ENCODE data around the gene NUDT1.

Gene NUDT1

GRCh38 chr7:2208712-2209111 is 33.3 kb upstream of the NUDT1 start:
- 84 to 87% methylated on average over 11 to 16 of the region's 16 CpGs for WGBS, 2 experiments (ENCODE audit: insufficient coverage in 2 of 2)
- peaks cover 22% of the 10 kb centered on the region for H3K4me1 ChIP-seq (ENCODE audit: control insufficient read depth, insufficient read depth, low read length, poor library complexity, severe bottlenecking)
- H3K4me3 ChIP-seq (ENCODE audit: extremely low read depth, insufficient read depth, low read length, poor library complexity, severe bottlenecking) = no peak overlapping the region
- no peaks in the 10 kb centered on the region for H3K9me3 ChIP-seq (ENCODE audit: control insufficient read depth, low read length)
- peaks cover 69% of the 10 kb centered on the region for H3K36me3 ChIP-seq (ENCODE audit: control insufficient read depth, insufficient read depth, low read length)
- H3K27ac ChIP-seq (ENCODE audit: low read depth, low read length, severe bottlenecking) = no peak overlapping the region

DNA sequence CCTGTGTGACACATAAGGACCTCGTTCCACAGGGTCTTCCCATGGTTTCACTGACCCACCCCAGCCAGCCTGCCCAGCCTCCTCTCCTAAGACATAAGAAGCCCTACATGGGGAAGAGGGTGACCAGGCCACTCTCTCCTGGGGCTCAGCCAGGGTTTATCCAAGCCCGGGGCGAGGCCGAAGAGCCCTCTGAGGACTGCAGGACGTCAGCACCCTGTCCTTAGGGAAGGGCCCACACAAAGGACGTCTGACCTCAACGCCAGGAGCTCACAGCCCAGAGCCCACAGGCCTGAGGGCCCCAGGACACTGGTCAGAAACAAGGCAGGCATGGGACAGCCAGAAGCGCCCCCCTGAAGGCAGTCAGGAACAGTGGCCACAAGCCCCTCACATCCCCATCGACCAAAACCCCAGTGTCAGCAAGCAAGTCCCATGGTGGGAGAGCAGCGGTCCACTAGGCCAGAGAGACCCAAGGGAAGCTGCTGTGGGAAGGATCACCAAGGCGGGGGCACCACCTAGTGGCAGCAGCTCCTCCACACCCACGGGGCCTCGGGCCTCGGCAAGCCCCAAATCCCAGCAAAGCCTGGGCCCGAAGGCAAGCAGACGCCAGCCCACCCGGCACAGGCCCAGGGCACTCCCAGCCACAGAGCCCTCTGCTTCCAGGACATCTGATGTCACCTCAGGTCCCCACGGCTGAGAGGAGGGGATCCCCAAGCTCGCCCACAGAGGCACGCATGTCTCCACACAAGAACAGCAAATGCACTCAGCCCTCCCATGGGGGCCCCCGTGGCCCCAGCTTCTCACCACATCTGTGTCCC is 32.7 kb upstream of the NUDT1 start:
- Histone ChIP-seq H3K27ac (ENCODE audit: low read depth, low read length, severe bottlenecking) (no peak overlapping the region), H3K9me3 (ENCODE audit: control insufficient read depth, low read length) (no peaks in the 10 kb centered on the region), H3K4me1 (ENCODE audit: control insufficient read depth, insufficient read depth, low read length, poor library complexity, severe bottlenecking) (peaks cover 18% of the 10 kb centered on the region), H3K36me3 (ENCODE audit: control insufficient read depth, insufficient read depth, low read length) (peaks cover 75% of the 10 kb centered on the region), H3K4me3 (ENCODE audit: extremely low read depth, insufficient read depth, low read length, poor library complexity, severe bottlenecking) (no peak overlapping the region)
- WGBS, 2 experiments (ENCODE audit: insufficient coverage in 2 of 2) = 76 to 84% methylated on average over 16 to 19 of the region's 21 CpGs

DNA sequence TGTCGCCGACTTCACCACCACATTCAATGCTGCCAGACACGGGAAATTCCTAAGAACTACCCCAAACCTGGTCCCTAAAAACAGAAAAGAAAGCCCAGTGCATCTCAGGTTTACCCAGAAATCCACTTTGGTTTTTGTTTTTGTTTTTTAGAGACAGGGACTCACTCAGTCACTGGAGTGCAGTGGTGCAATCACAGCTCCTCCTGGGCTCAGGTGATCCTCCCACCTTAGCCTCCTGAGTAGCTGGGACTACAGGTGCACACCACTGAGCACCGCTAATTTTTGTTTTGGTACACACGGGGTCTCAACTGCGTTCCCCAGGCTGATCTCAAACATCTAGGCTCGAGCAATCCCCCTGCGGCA is 32.1 kb upstream of the NUDT1 start:
- peaks cover 76% of the 10 kb centered on the region for H3K36me3 ChIP-seq (ENCODE audit: control insufficient read depth, insufficient read depth, low read length)
- H3K4me1 ChIP-seq (ENCODE audit: control insufficient read depth, insufficient read depth, low read length, poor library complexity, severe bottlenecking) = peaks cover 14% of the 10 kb centered on the region
- WGBS, 2 experiments (ENCODE audit: insufficient coverage in 2 of 2) = 93 to 97% methylated on average over 6 to 8 of the region's 8 CpGs
- H3K9me3 ChIP-seq (ENCODE audit: control insufficient read depth, low read length) = no peaks in the 10 kb centered on the region
- no peak overlapping the region for H3K27ac ChIP-seq (ENCODE audit: low read depth, low read length, severe bottlenecking)
- H3K4me3 ChIP-seq (ENCODE audit: extremely low read depth, insufficient read depth, low read length, poor library complexity, severe bottlenecking) = no peak overlapping the region

GRCh38 chr7:2210551-2211258 is 31.3 kb upstream of the NUDT1 start:
- WGBS, 2 experiments (ENCODE audit: insufficient coverage in 2 of 2) = 92% methylated on average over 26 to 30 of the region's 30 CpGs
- peaks cover 81% of the 10 kb centered on the region for H3K36me3 ChIP-seq (ENCODE audit: control insufficient read depth, insufficient read depth, low read length)
- no peaks in the 10 kb centered on the region for H3K9me3 ChIP-seq (ENCODE audit: control insufficient read depth, low read length)

GRCh38 chr7:2211259-2211880 is 30.7 kb upstream of the NUDT1 start:
- Histone ChIP-seq H3K36me3 (ENCODE audit: control insufficient read depth, insufficient read depth, low read length) (peaks cover 85% of the 10 kb centered on the region), H3K9me3 (ENCODE audit: control insufficient read depth, low read length) (no peaks in the 10 kb centered on the region), H3K4me3 (ENCODE audit: extremely low read depth, insufficient read depth, low read length, poor library complexity, severe bottlenecking) (no peak overlapping the region), H3K27ac (ENCODE audit: low read depth, low read length, severe bottlenecking) (no peak overlapping the region), H3K4me1 (ENCODE audit: control insufficient read depth, insufficient read depth, low read length, poor library complexity, severe bottlenecking) (peaks cover 11% of the 10 kb centered on the region)
- WGBS, 2 experiments (ENCODE audit: insufficient coverage in 2 of 2) = 92 to 96% methylated on average over 14 of the region's 15 CpGs

More at GRCh38 chr7:2210551-2211258, 31.3 kb upstream of the NUDT1 start:
- Histone ChIP-seq H3K27ac (ENCODE audit: low read depth, low read length, severe bottlenecking) (no peak overlapping the region), H3K4me1 (ENCODE audit: control insufficient read depth, insufficient read depth, low read length, poor library complexity, severe bottlenecking) (peaks cover 11% of the 10 kb centered on the region), H3K4me3 (ENCODE audit: extremely low read depth, insufficient read depth, low read length, poor library complexity, severe bottlenecking) (no peak overlapping the region)

- H3K27ac ChIP-seq (ENCODE audit: low read depth, low read length, severe bottlenecking) = no peak overlapping the region
- H3K4me1 ChIP-seq (ENCODE audit: control insufficient read depth, insufficient read depth, low read length, poor library complexity, severe bottlenecking) = peaks cover 11% of the 10 kb centered on the region
- 92 to 97% methylated on average over 10 to 13 of the region's 13 CpGs for WGBS, 2 experiments (ENCODE audit: insufficient coverage in 2 of 2)
- H3K9me3 ChIP-seq (ENCODE audit: control insufficient read depth, low read length) = no peaks in the 10 kb centered on the region
- no peak overlapping the region for H3K4me3 ChIP-seq (ENCODE audit: extremely low read depth, insufficient read depth, low read length, poor library complexity, severe bottlenecking)
- H3K36me3 ChIP-seq (ENCODE audit: control insufficient read depth, insufficient read depth, low read length) = peaks cover 88% of the 10 kb centered on the region
Observed at GRCh38 chr7:2211926-2212325, 30.1 kb upstream of the NUDT1 start.

GRCh38 chr7:2212906-2213305 is 29.1 kb upstream of the NUDT1 start:
- H3K4me1 ChIP-seq (ENCODE audit: control insufficient read depth, insufficient read depth, low read length, poor library complexity, severe bottlenecking) = peaks cover 11% of the 10 kb centered on the region
- no peak overlapping the region for H3K4me3 ChIP-seq (ENCODE audit: extremely low read depth, insufficient read depth, low read length, poor library complexity, severe bottlenecking)
- peaks cover 89% of the 10 kb centered on the region for H3K36me3 ChIP-seq (ENCODE audit: control insufficient read depth, insufficient read depth, low read length)
- H3K9me3 ChIP-seq (ENCODE audit: control insufficient read depth, low read length) = no peaks in the 10 kb centered on the region
- 93 to 96% methylated on average over 8 to 10 of the region's 10 CpGs for WGBS, 2 experiments (ENCODE audit: insufficient coverage in 2 of 2)
- H3K27ac ChIP-seq (ENCODE audit: low read depth, low read length, severe bottlenecking) = no peak overlapping the region

DNA sequence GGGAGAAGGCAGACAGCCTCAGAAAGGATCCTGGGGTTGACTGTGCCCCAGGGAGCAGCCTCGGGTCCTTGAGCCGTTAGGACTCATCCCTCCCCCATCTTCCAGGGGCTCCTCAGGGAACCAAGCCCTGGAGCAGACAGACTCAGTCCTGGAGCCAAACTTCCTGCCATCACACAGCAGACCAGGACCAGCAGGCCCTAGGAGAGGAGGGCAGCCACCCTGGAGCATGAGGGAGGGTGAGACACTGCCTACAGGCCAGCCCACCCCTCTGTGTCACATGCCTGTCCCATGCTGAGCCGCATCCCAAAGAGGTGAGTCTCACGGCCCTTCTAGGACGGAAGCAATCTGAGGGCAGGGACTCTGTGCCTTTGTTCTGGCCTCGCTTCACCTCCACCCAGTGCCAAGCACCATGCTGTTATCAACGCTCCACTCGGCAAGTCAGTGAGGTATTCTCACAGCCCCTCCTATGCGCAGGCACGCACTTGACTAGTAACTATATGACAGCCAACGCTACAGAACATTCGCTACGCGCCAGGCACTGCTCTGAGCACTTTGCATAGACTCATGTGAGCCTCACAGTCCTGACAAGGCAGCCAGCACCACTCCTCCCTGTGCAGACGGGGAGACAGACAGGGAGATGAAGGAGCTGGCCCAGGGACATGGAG is 28.3 kb upstream of the NUDT1 start:
- Histone ChIP-seq H3K4me3 (ENCODE audit: extremely low read depth, insufficient read depth, low read length, poor library complexity, severe bottlenecking) (no peak overlapping the region), H3K27ac (ENCODE audit: low read depth, low read length, severe bottlenecking) (no peak overlapping the region), H3K36me3 (ENCODE audit: control insufficient read depth, insufficient read depth, low read length) (peaks cover 90% of the 10 kb centered on the region), H3K9me3 (ENCODE audit: control insufficient read depth, low read length) (no peaks in the 10 kb centered on the region), H3K4me1 (ENCODE audit: control insufficient read depth, insufficient read depth, low read length, poor library complexity, severe bottlenecking) (peaks cover 11% of the 10 kb centered on the region)
- 89 to 92% methylated on average over 14 to 15 of the region's 15 CpGs for WGBS, 2 experiments (ENCODE audit: insufficient coverage in 2 of 2)

DNA sequence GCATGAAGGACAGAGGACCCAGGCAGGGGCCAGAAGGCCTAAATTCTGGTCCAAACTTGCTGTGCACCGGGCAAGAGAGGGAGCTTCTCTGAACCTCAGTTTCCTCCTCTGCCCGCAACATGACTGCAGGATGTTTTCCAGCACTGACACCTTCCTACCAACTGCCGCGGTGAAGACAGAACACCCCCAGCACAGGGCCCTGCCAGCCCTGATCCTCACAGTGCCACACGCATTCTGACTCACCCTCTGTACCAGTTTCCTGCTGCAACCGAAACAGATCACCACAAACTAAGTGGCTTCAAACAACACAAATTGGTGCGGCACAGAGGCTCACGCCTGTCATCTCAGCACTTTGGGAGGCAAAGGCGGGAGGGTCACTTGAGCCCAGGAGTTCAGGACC is 27.4 kb upstream of the NUDT1 start:
- WGBS, 2 experiments (ENCODE audit: insufficient coverage in 2 of 2) = 85 to 93% methylated on average over 7 to 9 of the region's 9 CpGs
- peaks cover 11% of the 10 kb centered on the region for H3K4me1 ChIP-seq (ENCODE audit: control insufficient read depth, insufficient read depth, low read length, poor library complexity, severe bottlenecking)
- H3K9me3 ChIP-seq (ENCODE audit: control insufficient read depth, low read length) = no peaks in the 10 kb centered on the region
- H3K36me3 ChIP-seq (ENCODE audit: control insufficient read depth, insufficient read depth, low read length) = peaks cover 89% of the 10 kb centered on the region
- no peak overlapping the region for H3K4me3 ChIP-seq (ENCODE audit: extremely low read depth, insufficient read depth, low read length, poor library complexity, severe bottlenecking)
- H3K27ac ChIP-seq (ENCODE audit: low read depth, low read length, severe bottlenecking) = no peak overlapping the region

DNA sequence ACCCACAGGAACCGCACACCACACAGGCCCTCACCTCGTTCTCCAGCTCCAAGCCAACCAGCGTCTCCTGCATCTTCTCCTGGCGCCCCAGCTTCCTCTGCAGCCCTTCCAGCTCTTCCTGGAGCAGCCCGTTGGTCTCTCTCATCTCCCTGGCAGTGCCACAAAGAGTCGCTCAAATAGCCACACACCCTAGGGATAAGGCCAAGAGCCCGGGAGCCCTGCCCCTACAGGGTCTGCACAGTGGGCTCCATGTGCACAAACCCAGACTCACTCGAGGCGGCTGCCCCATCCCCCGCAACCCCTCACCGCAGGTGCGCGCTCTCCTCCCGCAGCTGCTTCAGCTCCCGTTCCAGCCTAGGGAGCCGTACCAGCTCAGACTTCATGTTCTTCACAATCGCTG is 26.2 kb upstream of the NUDT1 start:
- H3K27ac ChIP-seq (ENCODE audit: low read depth, low read length, severe bottlenecking) = no peak overlapping the region
- peaks cover 94% of the 10 kb centered on the region for H3K36me3 ChIP-seq (ENCODE audit: control insufficient read depth, insufficient read depth, low read length)
- 98 to 99% methylated on average over 14 to 16 of the region's 17 CpGs for WGBS, 2 experiments (ENCODE audit: insufficient coverage in 2 of 2)

More for the DNA sequence above, 26.2 kb upstream of the NUDT1 start:
- Histone ChIP-seq H3K9me3 (ENCODE audit: control insufficient read depth, low read length) (no peaks in the 10 kb centered on the region), H3K4me3 (ENCODE audit: extremely low read depth, insufficient read depth, low read length, poor library complexity, severe bottlenecking) (no peak overlapping the region), H3K4me1 (ENCODE audit: control insufficient read depth, insufficient read depth, low read length, poor library complexity, severe bottlenecking) (peaks cover 7% of the 10 kb centered on the region)
